Upper lobe of left lung (tissue), 6 donors: ENCODE results near the gene PTPRK. TPM values are rescaled to one million over a fixed set of nuclear protein-coding genes. Genes with fewer than 3 reads are reported as not detected.

Source experiments
- ATAC-seq, 2 donors: fragments of 200-7000 bp; cut with Tn5 transposase; one replicate each; pipeline ENCODE4 v1.9.1; 2022; ENCODE audit warnings: mild to moderate bottlenecking in 2 of 2, moderate library complexity in 2 of 2; ENCODE audit not compliant: low FRiP score in 2 of 2
- DNase-seq, 2 donors: peaks; one replicate each; pipeline ENCODE4 v3.0.0-alpha.2; 2019 to 2020
- H3K27ac ChIP-seq, 4 donors: fragments of 200-600 bp; sonication (generic); one replicate each; pipeline ENCODE4 v1.5.1; 2016 to 2019
- H3K27me3 ChIP-seq, 4 donors: fragments of 200-600 bp; sonication (generic); one replicate each; pipeline ENCODE4 v1.5.1; 2017 to 2019
- H3K36me3 ChIP-seq, 4 donors: fragments of 200-600 bp; sonication (generic); one replicate each; pipeline ENCODE4 v1.5.1; 2016 to 2019
- H3K4me1 ChIP-seq, 4 donors: fragments of 200-600 bp; sonication (generic); one replicate each; pipeline ENCODE4 v1.5.1; 2018 to 2019
- H3K4me3 ChIP-seq, 4 donors: fragments of 200-600 bp; sonication (generic); one replicate each; pipeline ENCODE4 v1.5.1; 2017 to 2019; ENCODE audit warnings: mild to moderate bottlenecking in 2 of 4, moderate library complexity in 1 of 4
- H3K9me3 ChIP-seq, 4 donors: fragments of 200-600 bp; sonication (generic); one replicate each; pipeline ENCODE4 v1.5.1; 2018 to 2019
- CTCF ChIP-seq, 6 experiments: fragments of 450-650 bp in 4 of 6; fragments of 200-600 bp in 2 of 6; sonication (generic) in 2 of 6; IDR thresholded peaks; one replicate each; pipeline ENCODE4 v1.5.1; 2016 to 2019; ENCODE audit warnings: antibody characterized with exemption in 6 of 6
- EP300 ChIP-seq, 4 donors: sonication (generic); formaldehyde crosslinking; IDR thresholded peaks; one replicate each; pipeline ENCODE4 v1.5.1; 2017; ENCODE audit warnings: antibody characterized with exemption in 4 of 4, control low read depth in 2 of 4
- POLR2A ChIP-seq, 4 donors: fragments of 450-650 bp; IDR thresholded peaks; one replicate each; pipeline ENCODE4 v1.5.1; 2016 to 2017; ENCODE audit warnings: antibody characterized with exemption in 4 of 4, mild to moderate bottlenecking in 2 of 4
- POLR2AphosphoS5 ChIP-seq, 2 donors: sonication (generic); formaldehyde crosslinking; IDR thresholded peaks; one replicate each; pipeline ENCODE4 v1.5.1; 2017; ENCODE audit warnings: antibody characterized with exemption in 2 of 2
- WGBS, 2 donors: methylation state at CpG; one replicate each; pipeline ENCODE4 v1.1.5; 2017 to 2018; 5-methylcytosine and 5-hydroxymethylcytosine counted together
- total RNA-seq, 6 donors: library from RNA; depleted of rRNA in 4 of 6; stranded (reverse); fragments of >200 nt in 4 of 6; gene quantifications; one replicate each; pipeline versions ENCODE4 v1.1.0 to v1.2.1, GENCODE V29; 2016 to 2021
- donor health status: DM: no; HTN: no; CAD: no; lungs with moderate emphysema.
- donor health status: DM: no; HTN: yes; CAD: no; lungs with severe emphysema.

PTPRK gene
- total RNA-seq, 6 donors from 2014 or later: 42.7 to 97.4 (median 65.2) TPM

GRCh38 chr6:128271011-128271410 lies 249.4 kb downstream of the PTPRK start:
- no peaks in the 10 kb centered on the region for H3K27me3 ChIP-seq
- no peak overlapping the region for H3K4me3 ChIP-seq
- ATAC-seq (no peak), DNase-seq (no peak)
- no peaks in the 10 kb centered on the region for H3K9me3 ChIP-seq
- no peak for TF ChIP-seq POLR2A (IDR thresholded peaks at IDR 0.05)
- no peak for TF ChIP-seq EP300 (IDR thresholded peaks at IDR 0.05)
- TF ChIP-seq CTCF (IDR thresholded peaks at IDR 0.05): no peak
- TF ChIP-seq POLR2AphosphoS5 (IDR thresholded peaks at IDR 0.05): no peak
- no peak overlapping the region for H3K27ac ChIP-seq
- no peaks in the 10 kb centered on the region for H3K36me3 ChIP-seq
- H3K4me1 ChIP-seq: peaks cover 0 to 5% (median 0%) of the 10 kb centered on the region in 4 donors
- WGBS, 2 donors: 79 to 88% methylated on average over 2 of the region's 2 CpGs

GRCh38 chr6:128266946-128267345 lies 253.5 kb downstream of the PTPRK start:
- no peak for TF ChIP-seq POLR2AphosphoS5 (IDR thresholded peaks at IDR 0.05)
- 90 to 94% methylated on average over 1 of the region's 1 CpG for WGBS, 2 donors
- H3K9me3 ChIP-seq: no peaks in the 10 kb centered on the region
- DNase-seq (no peak), ATAC-seq (no peak)
- no peak overlapping the region for H3K4me3 ChIP-seq
- no peak overlapping the region for H3K27ac ChIP-seq
- H3K27me3 ChIP-seq: no peaks in the 10 kb centered on the region
- no peaks in the 10 kb centered on the region for H3K36me3 ChIP-seq
- H3K4me1 ChIP-seq: peaks cover 0 to 5% (median 0%) of the 10 kb centered on the region in 4 donors

- Histone ChIP-seq H3K4me3 (no peak overlapping the region), H3K4me1 (no peaks in the 10 kb centered on the region), H3K36me3 (no peaks in the 10 kb centered on the region), H3K27me3 (no peaks in the 10 kb centered on the region), H3K27ac (no peak overlapping the region), H3K9me3 (no peaks in the 10 kb centered on the region)
- no peak for TF ChIP-seq CTCF (IDR thresholded peaks at IDR 0.05)
- TF ChIP-seq EP300 (IDR thresholded peaks at IDR 0.05): no peak
- no peak for TF ChIP-seq POLR2AphosphoS5 (IDR thresholded peaks at IDR 0.05)
- no peak for TF ChIP-seq POLR2A (IDR thresholded peaks at IDR 0.05)
- ATAC-seq (no peak), DNase-seq (no peak)
- 94 to 97% methylated on average over 3 of the region's 3 CpGs for WGBS, 2 donors
Observed at GRCh38 chr6:128265706-128266105, 254.7 kb downstream of the PTPRK start.

GRCh38 chr6:128259730-128260685 lies 260.4 kb downstream of the PTPRK start:
- no peak overlapping the region for H3K27ac ChIP-seq
- H3K27me3 ChIP-seq: no peaks in the 10 kb centered on the region
- H3K36me3 ChIP-seq: no peaks in the 10 kb centered on the region
- peaks cover 0 to 9% (median 3%) of the 10 kb centered on the region in 4 donors for H3K4me1 ChIP-seq
- ATAC-seq (no peak), DNase-seq (no peak)
- no peaks in the 10 kb centered on the region for H3K9me3 ChIP-seq
- H3K4me3 ChIP-seq: peak overlapping the region in 2 of 4 donors; percentile 2 to 25
- WGBS, 2 donors: 70 to 71% methylated on average over 6 of the region's 6 CpGs
- TF ChIP-seq EP300 (IDR thresholded peaks at IDR 0.05) (no peak), POLR2A (IDR thresholded peaks at IDR 0.05) (no peak), CTCF (IDR thresholded peaks at IDR 0.05) (no peak), POLR2AphosphoS5 (IDR thresholded peaks at IDR 0.05) (no peak)

- Histone ChIP-seq H3K9me3 (no peaks in the 10 kb centered on the region), H3K4me1 (peaks cover 0 to 9% (median 3%) of the 10 kb centered on the region in 4 donors), H3K36me3 (no peaks in the 10 kb centered on the region), H3K27me3 (no peaks in the 10 kb centered on the region), H3K27ac (no peak overlapping the region), H3K4me3 (peak overlapping the region in 2 of 4 donors; percentile 2 to 25)
- ATAC-seq: no peak
- WGBS, 2 donors: 15 to 45% methylated on average over 2 of the region's 2 CpGs
- DNase-seq: no peak
- TF ChIP-seq CTCF (IDR thresholded peaks at IDR 0.05) (no peak), EP300 (IDR thresholded peaks at IDR 0.05) (no peak)
Observed at GRCh38 chr6:128259029-128259724, 261.2 kb downstream of the PTPRK start.
